HL-60 (cell line): ENCODE results near the gene BTBD6.

Source experiments
- DNase-seq, 2 experiments: peaks; one replicate each; pipeline ENCODE4 v3.0.0-alpha.2; 2010 to 2020; ENCODE audit warnings: low read depth in 1 of 2, low spot score in 1 of 2
- H3K27ac ChIP-seq: fragments of 250-450 bp; sonication (Bioruptor Pico); replicated peaks from 2 replicates; pipeline ENCODE4 v1.5.1; 2020; ENCODE audit warnings: mild to moderate bottlenecking, moderate library complexity
- H3K27me3 ChIP-seq: fragments of 250-450 bp; sonication (Bioruptor Pico); 2 replicates; pipeline ENCODE4 v1.5.1; 2021; ENCODE audit warnings: mild to moderate bottlenecking, moderate library complexity; ENCODE audit not compliant: insufficient read depth, poor library complexity, severe bottlenecking
- H3K4me3 ChIP-seq: replicated peaks from 2 replicates; pipeline ENCODE4 v1.5.1; 2011; ENCODE audit warnings: mild to moderate bottlenecking, control low read depth, low read length; ENCODE audit not compliant: insufficient read depth
- CTCF ChIP-seq: IDR thresholded peaks from one replicate; pipeline ENCODE4 v1.5.1; 2011; ENCODE audit warnings: low read length, control low read depth, inconsistent platforms; ENCODE audit not compliant: insufficient read depth
- GABPA ChIP-seq: IDR thresholded peaks from 2 replicates; pipeline ENCODE4 v1.6.1; 2012; ENCODE audit warnings: low read depth
- POLR2AphosphoS5 ChIP-seq: IDR thresholded peaks from 2 replicates; pipeline ENCODE4 v1.6.1; 2012; ENCODE audit warnings: low read depth
- REST ChIP-seq: IDR thresholded peaks from 2 replicates; pipeline ENCODE4 v1.6.1; 2012; ENCODE audit warnings: low read depth; ENCODE audit not compliant: insufficient replicate concordance
- SPI1 ChIP-seq: IDR thresholded peaks from 2 replicates; pipeline ENCODE4 v1.6.1; 2012; ENCODE audit warnings: low read depth, mild to moderate bottlenecking, borderline replicate concordance

Gene BTBD6

GRCh38 chr14:105208738-105209075, 39.6 kb upstream of the BTBD6 start:
- H3K4me3 ChIP-seq = no peak overlapping the region
- TF ChIP-seq SPI1 (no peak), REST (no peak), POLR2AphosphoS5 (no peak), CTCF (no peak), GABPA (no peak)
- no peak overlapping the region for H3K27ac ChIP-seq
- no peak for DNase-seq
- no peaks in the 10 kb centered on the region for H3K27me3 ChIP-seq

GRCh38 chr14:105209091-105209490, 39.2 kb upstream of the BTBD6 start:
- H3K27ac ChIP-seq = no peak overlapping the region
- DNase-seq = no peak
- H3K27me3 ChIP-seq = no peaks in the 10 kb centered on the region
- TF ChIP-seq GABPA (no peak), REST (no peak), POLR2AphosphoS5 (no peak), CTCF (no peak), SPI1 (no peak)
- no peak overlapping the region for H3K4me3 ChIP-seq

GRCh38 chr14:105209646-105210045, 38.7 kb upstream of the BTBD6 start:
- no peaks in the 10 kb centered on the region for H3K27me3 ChIP-seq
- TF ChIP-seq SPI1 (no peak), POLR2AphosphoS5 (no peak), CTCF (no peak), GABPA (no peak), REST (no peak)
- DNase-seq = no peak
- H3K4me3 ChIP-seq = no peak overlapping the region
- H3K27ac ChIP-seq = no peak overlapping the region
